H9 (cell line): ENCODE measurements around the gene PDCD1. TPM values are rescaled to one million over a fixed set of nuclear protein-coding genes. Genes with fewer than 3 reads are reported as not detected.

ENCODE experiments used
- DNase-seq: peaks from one replicate; pipeline ENCODE4 v3.0.0-alpha.2; 2017
- H2AFZ ChIP-seq: one replicate; pipeline ENCODE4 v1.6.1; 2013; ENCODE audit warnings: mild to moderate bottlenecking, low read length, control low read depth, moderate library complexity
- H2AK5ac ChIP-seq: 2 replicates; pipeline ENCODE4 v1.6.1; 2013; ENCODE audit warnings: low read length, control low read depth, mixed read lengths; ENCODE audit not compliant: insufficient read length
- H2BK120ac ChIP-seq: one replicate; pipeline ENCODE4 v1.6.1; 2013; ENCODE audit warnings: low read depth, mild to moderate bottlenecking, low read length, control low read depth, inconsistent platforms; ENCODE audit not compliant: poor library complexity, severe bottlenecking
- H2BK12ac ChIP-seq: 2 replicates; pipeline ENCODE4 v1.6.1; 2013; ENCODE audit warnings: low read length, control low read depth, mixed read lengths, low read depth; ENCODE audit not compliant: insufficient read length
- H2BK15ac ChIP-seq: 2 replicates; pipeline ENCODE4 v1.6.1; 2013; ENCODE audit warnings: low read depth, low read length, control low read depth
- H2BK20ac ChIP-seq: one replicate; pipeline ENCODE4 v1.6.1; 2013; ENCODE audit warnings: low read depth, mild to moderate bottlenecking, low read length, control low read depth, inconsistent platforms; ENCODE audit not compliant: poor library complexity, severe bottlenecking
- H2BK5ac ChIP-seq: 2 replicates; pipeline ENCODE4 v1.6.1; 2013; ENCODE audit warnings: low read length, control low read depth, mixed read lengths; ENCODE audit not compliant: insufficient read length
- H3K14ac ChIP-seq: 2 replicates; pipeline ENCODE4 v1.6.1; 2013; ENCODE audit warnings: low read length, control low read depth; ENCODE audit not compliant: insufficient read depth
- H3K18ac ChIP-seq: 2 replicates; pipeline ENCODE4 v1.6.1; 2013; ENCODE audit warnings: low read depth, mild to moderate bottlenecking, mixed read lengths, low read length, control low read depth; ENCODE audit not compliant: insufficient read length
- H3K23ac ChIP-seq: 2 replicates; pipeline ENCODE4 v1.6.1; 2013; ENCODE audit warnings: low read length, control low read depth, mixed read lengths, low read depth; ENCODE audit not compliant: insufficient read length
- H3K23me2 ChIP-seq: 2 replicates; pipeline ENCODE4 v1.6.1; 2013; ENCODE audit warnings: low read depth, mild to moderate bottlenecking, mixed read lengths, low read length, control low read depth; ENCODE audit not compliant: insufficient read length, poor library complexity, severe bottlenecking
- H3K27ac ChIP-seq: 2 replicates; pipeline ENCODE4 v1.5.1; 2013; ENCODE audit warnings: low read length, control low read depth, mixed read lengths, low read depth; ENCODE audit not compliant: insufficient read length
- H3K27me3 ChIP-seq: 2 replicates; pipeline ENCODE4 v1.6.1; 2013; ENCODE audit warnings: low read length, control low read depth, inconsistent platforms; ENCODE audit not compliant: insufficient read depth
- H3K4ac ChIP-seq: 2 replicates; pipeline ENCODE4 v1.6.1; 2013; ENCODE audit warnings: low read depth, mild to moderate bottlenecking, control low read depth, inconsistent platforms, low read length, moderate library complexity
- H3K4me1 ChIP-seq: 2 replicates; pipeline ENCODE4 v1.6.1; 2013; ENCODE audit warnings: low read length, control low read depth, inconsistent platforms; ENCODE audit not compliant: insufficient read depth
- H3K4me2 ChIP-seq: 2 replicates; pipeline ENCODE4 v1.6.1; 2013; ENCODE audit warnings: low read length, control low read depth, mixed read lengths; ENCODE audit not compliant: insufficient read length, insufficient read depth
- H3K56ac ChIP-seq: 2 replicates; pipeline ENCODE4 v1.6.1; 2013; ENCODE audit warnings: low read depth, mild to moderate bottlenecking, mixed read lengths, low read length, control low read depth; ENCODE audit not compliant: insufficient read length
- H3K79me1 ChIP-seq: 2 replicates; pipeline ENCODE4 v1.6.1; 2013; ENCODE audit warnings: low read depth, mild to moderate bottlenecking, moderate library complexity, low read length, control low read depth, inconsistent platforms; ENCODE audit not compliant: insufficient read depth, poor library complexity, severe bottlenecking
- H3K79me2 ChIP-seq: 2 replicates; pipeline ENCODE4 v1.6.1; 2013; ENCODE audit warnings: low read length, control low read depth, inconsistent platforms; ENCODE audit not compliant: insufficient read depth
- H3K9ac ChIP-seq: 2 replicates; pipeline ENCODE4 v1.6.1; 2013; ENCODE audit warnings: low read length, control low read depth, mixed read lengths; ENCODE audit not compliant: insufficient read length; ENCODE audit errors: extremely low read depth
- H3K9me3 ChIP-seq: one replicate; pipeline ENCODE4 v1.6.1; 2013; ENCODE audit warnings: low read depth, low read length, inconsistent platforms; ENCODE audit not compliant: control insufficient read depth
- H3T11ph ChIP-seq: one replicate; pipeline ENCODE4 v1.6.1; 2013; ENCODE audit warnings: mild to moderate bottlenecking, low read length, control low read depth, inconsistent platforms
- H4K20me1 ChIP-seq: one replicate; pipeline ENCODE4 v1.6.1; 2013; ENCODE audit not compliant: control insufficient read depth, insufficient read length, insufficient read depth
- H4K5ac ChIP-seq: 2 replicates; pipeline ENCODE4 v1.6.1; 2013; ENCODE audit warnings: low read depth, mild to moderate bottlenecking, mixed read lengths, low read length, control low read depth; ENCODE audit not compliant: insufficient read length
- H4K8ac ChIP-seq: replicated peaks from 2 replicates; pipeline ENCODE4 v1.6.1; 2013; ENCODE audit warnings: low read length, control low read depth, mixed read lengths, low read depth; ENCODE audit not compliant: insufficient read length
- H4K91ac ChIP-seq: 2 replicates; pipeline ENCODE4 v1.6.1; 2013; ENCODE audit warnings: low read depth, mild to moderate bottlenecking, moderate library complexity, mixed read lengths, low read length, control low read depth; ENCODE audit not compliant: insufficient read length
- H3K27ac Mint-ChIP-seq, 3 experiments: 2 replicates in 2 of 3; 3 replicates in 1 of 3; pipeline ENCODE4 v1.8.0; 2020 to 2021; ENCODE audit warnings: mixed read lengths in 3 of 3, mild to moderate bottlenecking in 1 of 3, moderate library complexity in 1 of 3
- H3K27me3 Mint-ChIP-seq: 2 replicates; pipeline ENCODE4 v1.8.0; 2021; ENCODE audit warnings: low read depth, mild to moderate bottlenecking, moderate library complexity, mixed read lengths
- H3K36me3 Mint-ChIP-seq, 3 experiments: 2 replicates in 2 of 3; 3 replicates in 1 of 3; pipeline ENCODE4 v1.8.0; 2020 to 2021; ENCODE audit warnings: low read depth in 3 of 3, mixed read lengths in 3 of 3; ENCODE audit not compliant: insufficient read depth in 1 of 3
- H3K4me1 Mint-ChIP-seq, 2 experiments: 2 replicates each; pipeline ENCODE4 v1.8.0; 2020; ENCODE audit warnings: mixed read lengths in 2 of 2
- H3K4me3 Mint-ChIP-seq, 2 experiments: 2 replicates in 1 of 2; 3 replicates in 1 of 2; pipeline ENCODE4 v1.8.0; 2020 to 2021; ENCODE audit warnings: mild to moderate bottlenecking in 2 of 2, mixed read lengths in 2 of 2, moderate library complexity in 1 of 2
- H3K9me3 Mint-ChIP-seq, 2 experiments: 2 replicates in 1 of 2; 3 replicates in 1 of 2; pipeline ENCODE4 v1.8.0; 2020; ENCODE audit warnings: mild to moderate bottlenecking in 2 of 2, mixed read lengths in 2 of 2, moderate library complexity in 1 of 2
- CTCF ChIP-seq: fragments of 200-600 bp; sonication (generic); conservative IDR thresholded peaks from 3 replicates; pipeline ENCODE4 v1.8.0; 2021; ENCODE audit warnings: antibody characterized with exemption, mild to moderate bottlenecking
- WGBS: extraction: QIAGEN DNeasy Blood & Tissue Kit; methylation state at CpG from one replicate; pipeline ENCODE4 v1.1.7; 2013; ENCODE audit warnings: missing lambda C conversion rate, low lambda C conversion rate, mixed read lengths; ENCODE audit not compliant: insufficient read length; ENCODE audit errors: extremely low coverage; 5-methylcytosine and 5-hydroxymethylcytosine counted together
- total RNA-seq: library from RNA; stranded (reverse); gene quantifications from 2 replicates; pipeline ENCODE4 v1.2.1, GENCODE V29; 2021

PDCD1 gene
- total RNA-seq, 1 experiment from 2014 or later = 1.6 TPM

- Histone ChIP-seq H3K79me2 (no peaks in the 10 kb centered on the region), H3K27me3 (no peaks in the 10 kb centered on the region; the same call in 1 of the 2 replicates), H4K20me1 (no peaks in the 10 kb centered on the region), H3K4me1 (no peaks in the 10 kb centered on the region; the same call in 1 of the 2 replicates), H3K18ac (peak overlapping the region; percentile 78), H3K14ac (peak overlapping the region; percentile 74; the same call in 1 of the 2 replicates), H3K23ac (no peak overlapping the region), H3T11ph (no peak overlapping the region), H3K4ac (no peak overlapping the region), H3K56ac (no peak overlapping the region), H2AFZ (no peak overlapping the region), H2AK5ac (no peak overlapping the region), H3K9me3 (no peaks in the 10 kb centered on the region), H3K9ac (no peak overlapping the region), H3K4me2 (peak overlapping the region; percentile 51), H3K79me1 (no peaks in the 10 kb centered on the region), H2BK5ac (no peak overlapping the region), H2BK120ac (no peak overlapping the region), H2BK12ac (no peak overlapping the region), H4K5ac (no peak overlapping the region), H4K8ac (no peak overlapping the region), H3K27ac (no peak overlapping the region), H2BK20ac (no peak overlapping the region), H4K91ac (no peak overlapping the region), H3K23me2 (peaks cover 5% of the 10 kb centered on the region), H2BK15ac (no peak overlapping the region; the same call in 1 of the 2 replicates)
- TF ChIP-seq CTCF = no peak
- peaks cover 3% of the 10 kb centered on the region; the same call in 1 of the 2 replicates for H3K27me3 Mint-ChIP-seq
- peaks cover 20 to 30% of the 10 kb centered on the region in 2 experiments for H3K4me1 Mint-ChIP-seq
- H3K4me3 Mint-ChIP-seq = peak overlapping the region; percentile 15 to 44; a peak in 1 of 5 replicates
- H3K36me3 Mint-ChIP-seq = peaks cover 0 to 5% (median 0%) of the 10 kb centered on the region in 3 experiments; a peak in 1 of 7 replicates
- no peaks in the 10 kb centered on the region; a peak in 1 of 5 replicates for H3K9me3 Mint-ChIP-seq
- H3K27ac Mint-ChIP-seq = no peak overlapping the region
- WGBS = no CpG with 5 or more reads among the region's 48 CpGs
- DNase-seq = peak; percentile 53
Measured at GRCh38 chr2:241902357-241902991, 43.8 kb upstream of the PDCD1 start.
